ENCODE measurements around the gene TCEA3. TPM values are rescaled to one million over a fixed set of nuclear protein-coding genes. Genes with fewer than 3 reads are reported as not detected.

TCEA3 gene
- polyA plus RNA-seq, 1 donor (not counting 4 experiments of a cell fraction or from before 2014, with no cell fraction given): 0.38 TPM

DNA sequence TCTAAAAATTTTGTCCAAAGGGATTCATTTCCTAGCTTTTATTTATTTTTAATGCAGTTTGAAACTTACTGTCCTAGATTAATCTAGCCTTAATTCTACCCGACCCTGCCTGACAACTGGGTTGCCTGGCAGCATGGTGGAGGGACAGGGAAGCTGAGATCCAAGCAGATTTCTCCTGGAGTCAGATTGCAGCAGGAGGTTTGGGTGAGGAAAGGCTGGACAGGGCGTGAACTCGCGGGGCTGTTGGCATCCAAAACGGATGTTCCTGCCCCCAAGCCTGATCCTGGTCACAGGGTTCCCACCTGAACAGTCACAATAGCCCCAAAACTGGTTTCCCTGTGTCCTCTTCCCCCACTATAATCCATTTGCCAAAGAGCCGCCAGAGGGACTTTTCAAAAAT is 23.2 kb downstream of the TCEA3 start:
- H3K9me1 ChIP-seq (ENCODE audit: control insufficient read depth, extremely low read depth, insufficient read depth, low read length): peaks cover 2% of the 10 kb centered on the region
- FAIRE-seq (no peak), DNase-seq (ENCODE audit: low read depth, low spot score) (no peak)
- H3K36me3 ChIP-seq (ENCODE audit: control insufficient read depth in 2 of 2, extremely low read depth in 1 of 2, insufficient read depth in 2 of 2, low read length in 2 of 2): no peaks in the 10 kb centered on the region
- H3K9ac ChIP-seq (ENCODE audit: control insufficient read depth, extremely low read depth, insufficient read depth, low read length): no peak overlapping the region
- no peak overlapping the region for H3K4me2 ChIP-seq (ENCODE audit: control insufficient read depth, extremely low read depth, insufficient read depth, low read depth, low read length)
- TF ChIP-seq EZH2 (IDR thresholded peaks at IDR 0.05; ENCODE audit: low read length): no peak
- TF ChIP-seq, protein P1, sequence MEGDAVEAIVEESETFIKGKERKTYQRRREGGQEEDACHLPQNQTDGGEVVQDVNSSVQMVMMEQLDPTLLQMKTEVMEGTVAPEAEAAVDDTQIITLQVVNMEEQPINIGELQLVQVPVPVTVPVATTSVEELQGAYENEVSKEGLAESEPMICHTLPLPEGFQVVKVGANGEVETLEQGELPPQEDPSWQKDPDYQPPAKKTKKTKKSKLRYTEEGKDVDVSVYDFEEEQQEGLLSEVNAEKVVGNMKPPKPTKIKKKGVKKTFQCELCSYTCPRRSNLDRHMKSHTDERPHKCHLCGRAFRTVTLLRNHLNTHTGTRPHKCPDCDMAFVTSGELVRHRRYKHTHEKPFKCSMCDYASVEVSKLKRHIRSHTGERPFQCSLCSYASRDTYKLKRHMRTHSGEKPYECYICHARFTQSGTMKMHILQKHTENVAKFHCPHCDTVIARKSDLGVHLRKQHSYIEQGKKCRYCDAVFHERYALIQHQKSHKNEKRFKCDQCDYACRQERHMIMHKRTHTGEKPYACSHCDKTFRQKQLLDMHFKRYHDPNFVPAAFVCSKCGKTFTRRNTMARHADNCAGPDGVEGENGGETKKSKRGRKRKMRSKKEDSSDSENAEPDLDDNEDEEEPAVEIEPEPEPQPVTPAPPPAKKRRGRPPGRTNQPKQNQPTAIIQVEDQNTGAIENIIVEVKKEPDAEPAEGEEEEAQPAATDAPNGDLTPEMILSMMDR (optimal IDR thresholded peaks at IDR 0.05 in 1 of 3, IDR thresholded peaks at IDR 0.05 in 1 of 3, conservative IDR thresholded peaks at IDR 0.05 in 1 of 3; ENCODE audit: extremely low read depth in 1 of 3, insufficient read depth in 2 of 3, low read length in 3 of 3): no peak
- H3K4me3 ChIP-seq (ENCODE audit: control insufficient read depth in 2 of 3, extremely low read depth in 1 of 3, insufficient read depth in 2 of 3, low read depth in 1 of 3, low read length in 3 of 3): no peak overlapping the region
- H4K20me1 ChIP-seq (ENCODE audit: control insufficient read depth, extremely low read depth, insufficient read depth, low read length): no peaks in the 10 kb centered on the region
- no peaks in the 10 kb centered on the region for H3K27me3 ChIP-seq (ENCODE audit: control insufficient read depth, extremely low read depth, insufficient read depth, low read length)
- peaks cover 20% of the 10 kb centered on the region for H3K4me1 ChIP-seq (ENCODE audit: control insufficient read depth, extremely low read depth, insufficient read depth, low read length)
- H3K79me2 ChIP-seq (ENCODE audit: control insufficient read depth, insufficient read depth, low read length): no peaks in the 10 kb centered on the region
- dilution Hi-C loops (cut with MboI; ENCODE audit: extremely low pct_ligation_motif_present, low sequenced_read_pairs): no loop called here
- H3K9me3 ChIP-seq (ENCODE audit: control insufficient read depth, low read depth, low read length): no peaks in the 10 kb centered on the region
- H2AFZ ChIP-seq (ENCODE audit: control insufficient read depth, low read length): no peak overlapping the region
- no peak overlapping the region for H3K27ac ChIP-seq (ENCODE audit: control insufficient read depth, insufficient read depth, low read length)

DNA sequence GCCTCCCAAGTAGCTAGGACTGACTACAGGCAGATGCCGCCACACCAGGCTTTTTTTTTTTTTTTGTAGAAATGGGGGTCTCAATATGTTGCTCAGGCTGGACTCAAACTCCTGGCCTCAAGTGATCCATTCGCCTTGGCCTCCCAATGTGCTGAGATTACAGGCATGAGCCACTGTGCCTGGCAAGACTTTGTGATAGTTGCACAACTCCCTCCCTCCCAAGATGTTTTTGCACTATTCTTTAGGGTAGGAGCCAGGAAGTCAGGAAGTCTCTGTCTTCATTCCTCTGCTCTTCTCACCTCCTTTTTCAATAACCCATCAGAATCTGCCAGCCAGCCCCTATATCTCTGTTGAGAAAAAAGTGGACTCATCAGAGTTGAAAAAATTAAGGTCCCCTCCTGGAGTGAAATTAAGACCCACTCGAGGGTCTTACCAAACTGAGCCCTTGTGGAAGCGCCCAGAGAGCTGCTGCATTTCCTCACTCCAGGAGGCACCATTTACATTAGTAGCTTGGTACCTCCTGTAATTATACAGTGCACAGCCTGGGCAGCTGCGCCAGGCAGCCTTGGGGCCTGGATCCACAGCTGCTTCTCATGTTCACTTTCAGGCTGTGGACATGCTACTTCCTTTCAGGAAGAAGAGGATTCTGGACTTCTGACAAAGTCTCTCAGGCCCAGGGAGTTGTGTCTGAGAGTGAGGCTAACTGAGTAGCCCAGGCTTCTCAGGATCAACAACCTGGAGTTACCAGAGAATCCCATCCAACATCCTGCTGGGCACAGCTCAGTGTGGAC is 24.0 kb downstream of the TCEA3 start:
- peaks cover 2% of the 10 kb centered on the region for H3K9me1 ChIP-seq (ENCODE audit: control insufficient read depth, extremely low read depth, insufficient read depth, low read length)
- H3K36me3 ChIP-seq (ENCODE audit: control insufficient read depth in 2 of 2, extremely low read depth in 1 of 2, insufficient read depth in 2 of 2, low read length in 2 of 2): no peaks in the 10 kb centered on the region
- TF ChIP-seq EZH2 (IDR thresholded peaks at IDR 0.05; ENCODE audit: low read length): no peak
- TF ChIP-seq, protein P1 (optimal IDR thresholded peaks at IDR 0.05 in 1 of 3, IDR thresholded peaks at IDR 0.05 in 1 of 3, conservative IDR thresholded peaks at IDR 0.05 in 1 of 3; ENCODE audit: extremely low read depth in 1 of 3, insufficient read depth in 2 of 3, low read length in 3 of 3): no peak
- no peak overlapping the region for H3K4me3 ChIP-seq (ENCODE audit: control insufficient read depth in 2 of 3, extremely low read depth in 1 of 3, insufficient read depth in 2 of 3, low read depth in 1 of 3, low read length in 3 of 3)
- dilution Hi-C loops (cut with MboI; ENCODE audit: extremely low pct_ligation_motif_present, low sequenced_read_pairs): no loop called here
- H3K4me2 ChIP-seq (ENCODE audit: control insufficient read depth, extremely low read depth, insufficient read depth, low read depth, low read length): no peak overlapping the region
- no peak overlapping the region for H2AFZ ChIP-seq (ENCODE audit: control insufficient read depth, low read length)
- no peak overlapping the region for H3K9ac ChIP-seq (ENCODE audit: control insufficient read depth, extremely low read depth, insufficient read depth, low read length)
- no peak for FAIRE-seq
- H3K4me1 ChIP-seq (ENCODE audit: control insufficient read depth, extremely low read depth, insufficient read depth, low read length): peaks cover 23% of the 10 kb centered on the region
- no peaks in the 10 kb centered on the region for H3K9me3 ChIP-seq (ENCODE audit: control insufficient read depth, low read depth, low read length)
- DNase-seq (ENCODE audit: low read depth, low spot score): no peak
- H3K79me2 ChIP-seq (ENCODE audit: control insufficient read depth, insufficient read depth, low read length): no peaks in the 10 kb centered on the region
- H4K20me1 ChIP-seq (ENCODE audit: control insufficient read depth, extremely low read depth, insufficient read depth, low read length): no peaks in the 10 kb centered on the region
- H3K27me3 ChIP-seq (ENCODE audit: control insufficient read depth, extremely low read depth, insufficient read depth, low read length): no peaks in the 10 kb centered on the region
- no peak overlapping the region for H3K27ac ChIP-seq (ENCODE audit: control insufficient read depth, insufficient read depth, low read length)

Data from keratinocyte (primary cell).